NT2/D1 (cell line): ENCODE data around the gene BMP6.

Experiments used
- SUZ12 ChIP-seq: IDR thresholded peaks from 2 replicates; pipeline ENCODE4 v1.6.1; 2011; ENCODE audit not compliant: insufficient read length, insufficient read depth; ENCODE audit errors: extremely low read depth
- YY1 ChIP-seq: IDR thresholded peaks from 2 replicates; pipeline ENCODE4 v1.6.1; 2011; ENCODE audit not compliant: insufficient read length, insufficient read depth
- ZNF274 ChIP-seq: IDR thresholded peaks from 2 replicates; pipeline ENCODE4 v1.6.1; 2011; ENCODE audit warnings: mild to moderate bottlenecking, low read depth, low read length

- TF ChIP-seq YY1, result no peak
- TF ChIP-seq ZNF274, result no peak
- no peak for TF ChIP-seq SUZ12
These were observed 101.2 kb downstream of the BMP6 start for GRCh38 chr6:7827142-7827541.
